Gastrocnemius medialis (tissue), 4 donors: Measurements from ENCODE around the gene ADH5.

Experiments
- CTCF ChIP-seq, 5 experiments: fragments of 450-650 bp in 3 of 5; fragments of 200-600 bp in 2 of 5; sonication (generic) in 2 of 5; IDR thresholded peaks in 4 of 5; conservative IDR thresholded peaks in 1 of 5; 1 replicate in 4 of 5; 2 replicates in 1 of 5; pipeline ENCODE4 v1.5.1; 2016 to 2019; ENCODE audit warnings: antibody characterized with exemption in 5 of 5, mild to moderate bottlenecking in 3 of 5, moderate library complexity in 3 of 5
- POLR2A ChIP-seq, 2 donors: fragments of 450-650 bp; IDR thresholded peaks; one replicate each; pipeline ENCODE4 v1.6.1; 2017; ENCODE audit warnings: antibody characterized with exemption in 2 of 2, mild to moderate bottlenecking in 2 of 2, moderate library complexity in 2 of 2

- TF ChIP-seq POLR2A (IDR thresholded peaks at IDR 0.05) (no peak), CTCF (IDR thresholded peaks at IDR 0.05 in 4 of 5, conservative IDR thresholded peaks at IDR 0.05 in 1 of 5) (no peak)
Measured at GRCh38 chr4:99099311-99099710, 10.7 kb upstream of the ADH5 start.
